Activated CD4-positive, alpha-beta T cell treated with anti-CD3 and anti-CD28 coated beads for 48 hours (primary cell): ENCODE data around the gene GEMIN2.
A peak's percentile ranks its signal among the peaks of the same experiment; 100 is the strongest.
"Not testable (repeated sequence)": the region's sequence is repeated elsewhere in the genome, so short reads cannot be mapped to it uniquely, and the experiment has no call there.

Experiments used
- DNase-seq: peaks from one replicate; pipeline ENCODE4 v3.0.0-alpha.2; 2020

GEMIN2 gene, protein sequence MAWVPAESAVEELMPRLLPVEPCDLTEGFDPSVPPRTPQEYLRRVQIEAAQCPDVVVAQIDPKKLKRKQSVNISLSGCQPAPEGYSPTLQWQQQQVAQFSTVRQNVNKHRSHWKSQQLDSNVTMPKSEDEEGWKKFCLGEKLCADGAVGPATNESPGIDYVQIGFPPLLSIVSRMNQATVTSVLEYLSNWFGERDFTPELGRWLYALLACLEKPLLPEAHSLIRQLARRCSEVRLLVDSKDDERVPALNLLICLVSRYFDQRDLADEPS

DNA sequence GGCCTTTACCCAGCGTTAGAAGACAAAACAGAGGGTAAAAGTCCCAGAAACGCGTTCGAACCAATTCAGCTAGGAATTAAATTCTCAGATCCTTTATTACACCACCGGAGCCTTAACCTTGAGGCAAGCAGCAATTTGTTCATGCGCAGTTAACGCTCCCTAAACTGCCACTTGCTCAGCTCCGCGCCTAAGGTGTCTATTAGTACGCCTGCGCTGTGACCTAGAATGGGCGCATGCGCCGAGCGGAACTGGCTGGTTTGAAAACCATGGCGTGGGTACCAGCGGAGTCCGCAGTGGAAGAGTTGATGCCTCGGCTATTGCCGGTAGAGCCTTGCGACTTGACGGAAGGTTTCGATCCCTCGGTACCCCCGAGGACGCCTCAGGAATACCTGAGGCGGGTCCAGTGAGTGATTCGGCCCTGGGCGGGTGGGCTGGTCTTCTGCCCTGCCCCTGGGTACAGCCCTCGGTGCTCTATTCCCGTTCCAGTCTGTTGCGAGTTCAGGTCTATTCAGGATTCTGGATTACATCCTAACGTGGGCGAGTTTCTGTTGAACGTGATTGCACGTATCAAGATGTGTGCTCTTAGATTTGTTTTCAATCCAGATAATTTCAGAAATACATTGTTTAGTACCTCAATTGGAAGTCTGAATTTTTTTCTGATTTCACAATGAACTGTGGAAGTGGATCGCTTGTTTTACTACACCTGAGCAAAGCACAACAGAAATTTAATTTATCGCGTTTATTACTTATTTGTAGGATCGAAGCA lies at the start of gene GEMIN2:
TSS of gene GEMIN2 (plus strand) at position 251 of the 766 bp plus-strand sequence. CDS start at position 267, 16 bp downstream.
- DNase-seq = peak; percentile 97

DNA sequence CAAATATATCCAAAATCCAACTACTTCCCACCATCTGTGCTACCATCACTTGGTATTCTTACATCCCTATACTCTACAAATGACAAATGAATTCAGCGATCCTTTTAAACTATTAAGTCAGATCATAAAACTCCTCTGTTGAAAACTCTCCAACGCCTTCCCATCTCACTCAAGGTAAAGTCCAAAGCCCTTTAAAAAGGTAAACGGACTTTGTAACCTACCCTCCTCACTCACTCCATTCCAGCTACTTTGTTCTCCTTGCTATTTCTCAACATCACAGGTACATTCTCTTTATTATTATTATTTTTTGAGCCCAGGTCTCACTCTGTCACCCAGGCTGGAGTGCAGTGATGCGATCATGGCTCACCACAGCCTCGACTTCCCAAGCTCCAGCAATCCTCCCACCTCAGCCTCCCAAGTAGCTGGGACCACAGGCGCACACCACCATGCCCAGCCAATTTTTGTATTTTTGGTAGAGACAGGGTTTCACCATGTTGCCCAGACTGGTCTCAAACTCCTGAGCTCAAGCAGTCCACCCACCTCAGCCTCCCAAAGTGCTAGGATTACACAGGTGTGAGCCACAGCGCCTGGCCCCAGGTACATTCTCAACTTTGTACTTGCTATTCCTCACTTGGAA lies 44.8 kb upstream of the GEMIN2 start:
- not testable (repeated sequence) for DNase-seq

- DNase-seq = no peak
Observed at GRCh38 chr14:39069923-39070322, 44.2 kb upstream of the GEMIN2 start.

- DNase-seq = no peak
Observed at GRCh38 chr14:39071096-39071495, 43.0 kb upstream of the GEMIN2 start.

GRCh38 chr14:39080886-39081285 lies 33.2 kb upstream of the GEMIN2 start:
- DNase-seq = no peak

DNA sequence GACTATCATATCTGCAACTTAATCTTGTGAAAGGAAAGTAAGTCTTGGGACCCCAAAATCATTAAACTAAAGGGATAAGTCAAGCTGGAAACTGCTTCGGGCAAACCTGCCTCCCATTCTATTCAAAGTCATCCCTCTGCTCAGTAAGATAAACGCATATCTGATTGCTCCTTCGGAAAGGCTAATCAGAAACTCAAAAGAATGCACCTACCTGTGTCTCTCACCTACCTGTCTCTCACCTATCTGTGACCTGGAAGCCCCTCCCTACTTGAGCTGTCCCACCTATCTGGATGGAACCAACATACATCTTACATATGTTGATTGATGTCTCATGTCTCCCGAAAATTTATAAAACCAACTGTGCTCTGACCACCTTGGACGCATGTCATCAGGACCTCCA lies 31.0 kb upstream of the GEMIN2 start:
- DNase-seq = no peak

- no peak for DNase-seq
Observed at GRCh38 chr14:39085933-39086332, 28.2 kb upstream of the GEMIN2 start.

DNA sequence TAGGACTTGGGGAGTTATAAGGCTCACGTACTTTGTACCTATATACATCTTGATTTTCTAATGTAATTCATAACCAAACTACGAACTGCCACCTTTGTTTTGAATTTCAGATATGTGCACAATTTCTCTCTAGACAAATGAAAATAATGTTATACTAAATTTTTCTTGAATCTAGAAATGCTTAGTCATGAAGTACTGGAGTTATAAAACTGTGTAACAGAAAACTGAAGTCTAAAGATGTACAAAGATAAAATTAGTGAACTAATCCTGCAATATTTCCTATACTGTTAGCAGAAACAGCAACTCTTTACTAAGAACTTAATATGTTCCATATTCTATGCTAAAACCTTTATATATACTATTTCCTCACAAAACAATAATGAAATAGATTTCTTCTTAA lies 26.6 kb upstream of the GEMIN2 start:
- no peak for DNase-seq

- DNase-seq = no peak
Observed at GRCh38 chr14:39090548-39091111, 23.5 kb upstream of the GEMIN2 start.

DNA sequence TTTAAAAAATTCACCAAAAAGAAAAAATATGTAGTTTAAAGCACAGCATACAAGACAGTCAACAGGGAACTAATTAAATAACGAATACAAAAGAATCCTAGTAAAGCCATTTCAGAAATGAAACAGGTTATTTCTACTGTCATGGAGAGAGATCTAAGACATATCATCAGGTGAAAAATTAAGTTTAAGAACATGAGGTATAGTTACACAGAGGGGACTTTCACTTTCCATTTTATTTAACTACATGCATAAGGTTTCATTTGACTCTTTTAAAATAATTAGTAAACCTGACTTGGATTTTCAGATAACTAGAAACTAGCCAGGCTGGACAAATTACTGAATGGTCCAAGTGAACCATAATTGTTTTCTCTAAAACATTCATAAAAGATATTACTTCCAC lies 22.4 kb upstream of the GEMIN2 start:
- DNase-seq = no peak

GRCh38 chr14:39094515-39094914 lies 19.6 kb upstream of the GEMIN2 start:
- DNase-seq = no peak

DNA sequence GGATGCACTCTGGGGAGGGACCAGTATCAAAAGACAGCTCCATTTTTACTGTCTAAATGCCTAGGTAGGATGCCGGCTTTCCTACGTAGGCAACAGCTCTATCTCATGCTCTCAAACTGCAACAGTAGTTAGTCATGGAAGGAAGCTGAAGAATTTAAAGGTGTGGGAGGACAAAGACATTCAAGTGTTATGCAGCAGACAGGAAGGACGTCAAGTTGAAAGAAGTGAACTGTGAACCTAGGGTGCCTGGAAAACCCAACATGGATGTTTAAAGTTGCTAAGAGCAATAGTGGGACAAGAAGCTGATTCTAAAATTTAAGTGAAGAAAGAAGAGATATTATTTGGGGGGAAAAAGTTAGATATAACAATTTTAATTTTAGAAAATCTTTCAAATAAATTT lies 17.0 kb upstream of the GEMIN2 start:
- DNase-seq = peak; percentile 28

- not testable (repeated sequence) for DNase-seq
Observed at GRCh38 chr14:39099215-39099614, 14.9 kb upstream of the GEMIN2 start.

DNA sequence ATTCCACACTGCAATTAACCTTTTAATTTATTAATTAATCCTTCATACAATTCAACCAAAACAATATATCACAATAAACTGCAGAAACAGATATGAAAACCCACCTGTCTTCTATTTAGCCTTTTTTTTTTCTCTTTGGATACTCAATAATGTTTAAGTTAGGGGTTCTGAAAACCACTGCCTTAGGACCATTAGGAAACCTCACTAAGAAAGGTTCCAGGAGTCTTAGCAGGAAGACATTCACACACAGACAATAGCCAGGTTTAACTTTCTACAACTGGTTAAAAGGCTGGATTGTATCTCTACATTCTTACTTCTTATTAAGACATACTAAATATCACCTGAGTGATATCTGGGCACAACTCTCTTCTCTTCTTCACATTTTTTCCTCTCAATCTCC lies 14.4 kb upstream of the GEMIN2 start:
- DNase-seq = no peak

GRCh38 chr14:39102265-39102968 lies 11.7 kb upstream of the GEMIN2 start:
- no peak for DNase-seq

DNA sequence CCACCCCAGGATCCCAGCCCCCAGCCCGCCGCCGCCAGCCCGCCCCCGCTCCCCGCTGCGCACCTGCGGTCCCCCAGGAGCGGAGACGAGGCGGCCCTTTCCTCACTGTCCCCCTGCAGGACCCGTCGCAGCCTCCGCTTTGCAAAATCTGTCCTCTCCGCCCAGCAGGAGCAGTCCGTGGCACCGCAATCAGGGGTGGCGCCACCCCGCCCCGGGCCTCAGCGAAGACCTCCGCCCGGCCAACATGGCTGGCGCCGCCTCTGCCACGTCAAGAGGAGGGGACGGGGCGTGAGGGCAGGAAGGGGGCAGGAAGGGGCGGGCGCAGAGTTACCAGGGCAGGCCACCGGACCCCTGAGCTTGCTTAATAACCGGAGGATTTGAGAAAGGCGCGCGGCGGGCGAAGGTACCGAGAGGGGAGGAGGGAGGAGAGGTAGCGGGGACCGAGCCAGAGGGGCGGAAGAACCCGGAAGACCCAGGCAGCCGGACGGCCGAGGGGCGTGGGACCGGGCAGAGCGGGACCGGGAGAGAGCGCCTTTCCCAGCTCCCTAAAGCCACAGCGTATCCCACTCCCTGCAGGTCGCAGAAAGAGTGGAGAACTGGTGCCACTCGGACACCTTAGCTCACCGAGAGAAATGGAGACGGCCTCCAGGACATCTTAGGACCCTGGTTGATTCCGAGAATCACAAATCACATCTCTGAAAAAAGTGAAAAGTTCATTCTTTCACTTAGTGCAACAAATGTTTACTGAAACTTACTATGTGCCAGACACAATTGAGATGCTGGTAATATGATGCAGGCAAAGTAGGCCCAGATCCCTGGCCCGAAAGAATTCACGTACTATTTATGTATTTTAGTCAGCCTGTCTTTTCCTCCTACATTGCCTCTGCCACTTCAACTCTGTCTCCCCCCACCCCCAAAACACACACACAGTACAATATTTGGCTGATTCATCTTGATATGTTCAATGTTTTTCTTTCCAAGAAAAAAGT lies 10.9 kb upstream of the GEMIN2 start, which contains the start of gene SEC23A:
TSS of gene SEC23A (minus strand) at position 267 of the 989 bp plus-strand sequence. CDS start 7,117 bp downstream, outside the sequence.
- peak; percentile 86 for DNase-seq

- not testable (repeated sequence) for DNase-seq
Observed at GRCh38 chr14:39104078-39104801, 9.9 kb upstream of the GEMIN2 start.

- no peak for DNase-seq
Observed at GRCh38 chr14:39107591-39107996, 6.5 kb upstream of the GEMIN2 start.

- DNase-seq = no peak
Observed at GRCh38 chr14:39108791-39109190, 5.3 kb upstream of the GEMIN2 start.

DNA sequence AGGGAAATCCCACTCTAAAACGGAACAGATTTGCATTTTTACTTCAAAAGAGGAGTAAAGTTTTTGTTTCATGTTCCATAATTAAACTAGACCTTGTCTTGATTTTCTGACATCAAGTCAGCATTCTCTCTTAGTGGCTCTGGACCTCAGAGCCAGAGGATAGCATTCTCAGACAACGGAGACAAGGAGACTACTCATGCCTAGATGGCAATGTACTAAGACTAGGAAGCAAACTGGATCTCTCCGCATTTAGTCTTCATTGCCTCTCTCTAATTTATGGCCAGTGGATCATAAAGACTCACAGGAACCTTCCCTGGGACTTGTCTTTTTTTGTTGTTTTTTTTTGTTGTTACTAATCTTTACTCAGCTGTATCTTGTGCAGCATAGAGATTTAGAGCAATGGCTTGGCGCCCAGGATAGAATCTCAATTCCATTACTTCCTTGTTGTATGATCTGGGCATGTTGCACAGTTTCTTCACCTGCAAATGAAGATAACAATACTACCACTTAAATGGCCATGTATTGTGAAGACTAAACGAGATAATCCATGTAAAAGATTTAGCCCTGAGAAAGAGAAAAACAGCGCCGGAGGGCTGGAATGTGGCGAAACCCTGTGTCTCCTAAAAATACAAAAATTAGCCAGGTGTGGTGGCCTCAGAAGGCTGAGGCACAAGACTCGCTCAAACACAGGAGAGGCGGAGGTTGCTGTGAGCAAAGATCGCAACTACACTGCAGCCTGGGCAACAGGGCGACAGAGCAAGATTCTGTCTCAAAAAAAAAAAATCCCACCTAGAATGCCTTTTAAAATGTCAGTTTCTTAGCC lies 4.0 kb upstream of the GEMIN2 start:
- DNase-seq = no peak
